Endothelial cell of umbilical vein (primary cell): ENCODE data around the gene ZPR1.

Experiments
- CTCF ChIP-seq, 2 donors: IDR thresholded peaks; 1 replicate in 1 of 2; 2 replicates in 1 of 2; pipeline ENCODE4 v1.5.1; 2011; ENCODE audit warnings: low read length in 2 of 2, mild to moderate bottlenecking in 2 of 2, moderate library complexity in 2 of 2, control low read depth in 1 of 2, inconsistent platforms in 1 of 2, low read depth in 1 of 2; ENCODE audit not compliant: insufficient read depth in 1 of 2; ENCODE audit errors: extremely low read depth in 1 of 2
- EZH2 ChIP-seq: IDR thresholded peaks from 2 replicates; pipeline ENCODE4 v1.6.1; 2012; ENCODE audit warnings: borderline replicate concordance, low read depth, mild to moderate bottlenecking, moderate library complexity, low read length, inconsistent platforms; ENCODE audit not compliant: severe bottlenecking
- FOS ChIP-seq: IDR thresholded peaks from 2 replicates; pipeline ENCODE4 v1.6.1; 2011; ENCODE audit warnings: mild to moderate bottlenecking, low read length, moderate library complexity, borderline replicate concordance; ENCODE audit not compliant: insufficient read depth
- GATA2 ChIP-seq: IDR thresholded peaks from 2 replicates; pipeline ENCODE4 v1.7.0; 2011; ENCODE audit warnings: low read depth, mild to moderate bottlenecking, moderate library complexity, mixed read lengths, low read length; ENCODE audit not compliant: insufficient read length, insufficient read depth
- JUN ChIP-seq: IDR thresholded peaks from 2 replicates; pipeline ENCODE4 v1.6.1; 2011; ENCODE audit warnings: borderline replicate concordance, low read depth; ENCODE audit not compliant: insufficient read length, insufficient read depth
- MYC ChIP-seq: IDR thresholded peaks from one replicate; pipeline ENCODE4 v1.6.1; 2011; ENCODE audit warnings: mild to moderate bottlenecking, low read depth, low read length
- POLR2A ChIP-seq: IDR thresholded peaks from 2 replicates; pipeline ENCODE4 v1.6.1; 2012; ENCODE audit warnings: low read depth, mild to moderate bottlenecking, control low read depth, low read length
- POLR2AphosphoS5 ChIP-seq: IDR thresholded peaks from 2 replicates; pipeline ENCODE4 v1.6.1; 2012; ENCODE audit warnings: low read depth, mild to moderate bottlenecking, control low read depth, low read length, moderate library complexity; ENCODE audit not compliant: insufficient read depth

- TF ChIP-seq POLR2AphosphoS5 (no peak), CTCF (IDR thresholded peaks at IDR 0.05; ENCODE audit: extremely low read depth in 1 of 2, insufficient read depth in 1 of 2, low read depth in 1 of 2, low read length in 2 of 2) (no peak), POLR2A (no peak), JUN (no peak), GATA2 (no peak), EZH2 (no peak), MYC (no peak), FOS (no peak)
Observed at GRCh38 chr11:116792144-116792868, 4.5 kb upstream of the ZPR1 start.
